ENCODE results near the gene FKBP9.
"Not testable (repeated sequence)": the region's sequence is repeated elsewhere in the genome, so short reads cannot be mapped to it uniquely, and the experiment has no call there.

Gene FKBP9

GRCh38 chr7:32957326-32958045 lies at the start of gene FKBP9:
TSS of gene FKBP9 (plus strand) at chr7:32957440. CDS start at chr7:32957574, 134 bp downstream.
- peak; percentile 52 for DNase-seq

DNA sequence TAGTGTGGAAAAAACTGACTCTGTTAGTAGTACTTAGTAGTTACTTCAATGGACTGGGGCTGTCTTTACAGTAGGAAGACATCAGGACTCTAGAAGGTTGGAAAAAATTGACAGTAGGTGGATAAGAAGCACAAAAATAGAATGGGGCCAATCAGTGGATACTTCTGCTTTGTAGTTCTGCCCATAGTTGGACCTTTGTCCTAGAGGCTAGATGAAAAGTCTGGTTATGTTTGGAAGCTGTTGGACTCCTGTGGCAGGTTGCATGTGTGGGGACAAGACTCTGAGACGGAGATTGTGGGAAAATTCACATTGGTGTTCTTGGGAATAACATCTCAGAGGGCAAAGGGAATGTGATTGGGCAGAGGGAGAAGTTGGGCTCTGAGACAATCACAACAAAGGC lies 47.0 kb upstream of the FKBP9 start:
- no peak for DNase-seq

- no peak for DNase-seq
These were observed 43.1 kb upstream of the FKBP9 start for GRCh38 chr7:32914184-32914583.

GRCh38 chr7:32915041-32915536 lies 42.2 kb upstream of the FKBP9 start:
- DNase-seq = no peak

DNA sequence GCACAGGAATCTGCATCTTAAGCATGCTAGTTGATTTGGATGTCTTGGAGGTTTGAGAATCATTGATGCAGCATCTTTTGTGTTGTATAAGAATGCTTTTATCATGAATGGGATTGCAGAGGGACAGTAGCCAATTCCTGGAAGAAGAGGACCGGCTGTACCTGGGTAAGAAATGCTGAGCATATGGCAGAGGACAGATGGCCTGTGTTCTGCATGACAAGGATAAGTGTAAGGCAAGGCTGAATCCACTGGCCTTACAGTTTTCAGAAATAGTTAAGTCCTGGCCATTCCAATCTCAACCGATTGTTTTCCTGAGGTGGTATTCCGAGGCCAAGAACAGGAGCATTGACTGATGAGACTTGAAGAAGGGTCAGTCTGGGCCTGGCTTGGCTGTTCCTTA lies 41.2 kb upstream of the FKBP9 start:
- DNase-seq = no peak

GRCh38 chr7:32916994-32917393 lies 40.2 kb upstream of the FKBP9 start:
- DNase-seq = not testable (repeated sequence)

DNA sequence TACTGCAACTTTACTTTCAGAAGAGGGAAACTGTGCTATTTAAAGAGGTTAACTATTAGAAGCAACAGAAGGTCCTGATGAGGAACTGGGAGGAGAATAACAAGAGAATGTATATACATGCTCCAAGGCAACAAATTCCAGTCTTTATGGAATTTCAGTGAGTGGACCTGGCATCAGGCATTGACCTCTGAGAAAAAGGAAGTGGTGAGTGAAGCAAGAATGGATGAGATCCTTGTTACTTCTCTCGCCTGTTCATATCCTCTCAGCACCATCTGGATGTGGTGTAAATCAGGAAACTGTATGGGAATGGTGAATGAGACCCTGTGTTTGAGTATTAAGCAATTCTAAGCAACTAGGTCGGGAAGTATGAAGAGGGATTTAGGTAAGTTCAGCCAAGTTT lies 35.3 kb upstream of the FKBP9 start:
- no peak for DNase-seq

- no peak for DNase-seq
These were observed 28.4 kb upstream of the FKBP9 start for GRCh38 chr7:32928785-32929298.

GRCh38 chr7:32929430-32930143 lies 27.7 kb upstream of the FKBP9 start:
- DNase-seq = no peak

DNA sequence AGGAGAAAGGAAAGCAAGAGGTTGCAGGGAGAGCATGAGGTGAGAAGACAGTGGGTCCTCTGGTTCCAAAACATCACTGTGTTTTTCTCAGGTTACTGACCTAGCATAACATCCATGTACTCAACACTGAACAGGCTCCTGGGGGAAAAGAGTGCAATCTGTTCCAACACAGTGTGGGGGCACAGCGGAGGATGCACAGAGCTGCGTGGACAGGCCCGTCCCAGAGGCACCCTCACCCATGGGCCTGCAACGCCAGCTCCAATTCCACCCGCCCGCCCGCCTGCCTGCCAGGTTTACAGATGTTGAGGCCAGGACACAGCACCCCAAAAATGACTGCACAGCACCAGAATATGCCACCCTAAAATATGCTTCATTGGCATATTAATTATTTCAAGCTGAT lies 26.9 kb upstream of the FKBP9 start:
- no peak for DNase-seq

- no peak for DNase-seq
These were observed 21.7 kb upstream of the FKBP9 start for GRCh38 chr7:32935558-32935957.

GRCh38 chr7:32936689-32937088 lies 20.6 kb upstream of the FKBP9 start:
- no peak for DNase-seq

- DNase-seq = no peak
These were observed 19.7 kb upstream of the FKBP9 start for GRCh38 chr7:32937344-32938174.

GRCh38 chr7:32941181-32941580 lies 16.1 kb upstream of the FKBP9 start:
- no peak for DNase-seq

- DNase-seq = peak; percentile 44
These were observed 15.4 kb upstream of the FKBP9 start for GRCh38 chr7:32941681-32942414.

- DNase-seq = peak; percentile 64
These were observed 14.6 kb upstream of the FKBP9 start for GRCh38 chr7:32942415-32943251.

DNA sequence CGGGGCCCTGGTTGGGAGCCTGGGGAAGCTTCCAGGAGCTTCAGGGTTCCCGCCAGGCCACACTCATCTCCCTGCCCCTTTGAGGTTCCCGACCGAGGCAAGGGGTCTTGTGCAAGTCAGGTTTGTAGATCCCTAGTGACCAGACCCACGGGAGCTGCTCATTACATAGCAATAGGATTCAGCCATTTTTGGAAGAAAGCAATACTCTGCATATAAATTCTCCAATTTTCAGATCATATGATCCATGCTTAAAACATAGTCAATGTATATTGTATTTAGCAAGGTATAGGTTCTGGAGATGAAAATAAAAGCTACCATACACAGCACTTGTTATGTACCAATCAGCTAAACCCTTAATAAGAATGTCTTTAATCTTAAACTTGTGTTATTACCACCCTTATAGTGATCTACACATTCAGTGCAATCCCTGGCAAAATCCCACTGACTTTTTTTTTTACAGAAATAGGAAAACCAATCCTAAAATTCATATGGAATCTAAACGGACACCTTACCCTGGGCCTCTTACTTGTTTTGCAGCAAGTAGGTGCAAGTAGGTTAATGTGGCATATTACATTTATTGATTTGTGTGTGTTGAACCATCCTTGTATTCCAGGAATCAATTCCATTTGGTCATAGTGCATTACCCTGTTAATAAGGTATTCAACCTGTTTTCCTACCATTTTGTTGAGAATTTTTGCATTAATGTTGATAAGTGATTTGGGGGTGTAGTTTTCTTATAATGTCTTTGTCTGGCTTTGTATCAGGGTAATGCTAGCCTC lies 13.8 kb upstream of the FKBP9 start:
- DNase-seq = no peak

GRCh38 chr7:32947420-32947983 lies 9.7 kb upstream of the FKBP9 start:
- no peak for DNase-seq

DNA sequence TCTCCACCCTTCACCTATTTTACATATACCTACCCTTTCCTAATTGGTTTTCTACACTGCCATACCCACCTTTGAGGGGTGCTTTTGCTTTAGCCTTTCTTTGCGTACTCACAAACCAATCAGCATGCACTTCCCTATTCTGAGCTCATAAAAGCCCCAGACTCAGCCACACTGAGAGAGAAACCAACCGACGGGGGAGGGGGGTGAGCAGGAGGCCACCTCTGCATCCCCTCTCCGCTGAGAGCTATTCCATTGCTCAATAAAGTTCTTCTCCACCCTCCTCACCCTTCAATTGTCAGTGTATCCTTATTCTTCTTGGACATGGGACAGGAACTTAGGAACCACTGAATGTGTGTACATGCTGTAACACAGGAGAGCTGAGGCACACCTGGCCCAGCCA lies 9.0 kb upstream of the FKBP9 start:
- DNase-seq = no peak

GRCh38 chr7:32952876-32953275 lies 4.4 kb upstream of the FKBP9 start:
- no peak for DNase-seq

All from kidney glomerular epithelial cell (primary cell).